NB4 (cell line): Measurements from ENCODE around the gene GSTK1.

Experiments
- MAX ChIP-seq: IDR thresholded peaks from 2 replicates; pipeline ENCODE4 v1.6.1; 2011; ENCODE audit warnings: low read depth, low read length
- TF ChIP-seq, protein P1 (sequence below): IDR thresholded peaks from one replicate; pipeline ENCODE4 v1.5.1; 2012; ENCODE audit warnings: low read depth, low read length

DNA sequence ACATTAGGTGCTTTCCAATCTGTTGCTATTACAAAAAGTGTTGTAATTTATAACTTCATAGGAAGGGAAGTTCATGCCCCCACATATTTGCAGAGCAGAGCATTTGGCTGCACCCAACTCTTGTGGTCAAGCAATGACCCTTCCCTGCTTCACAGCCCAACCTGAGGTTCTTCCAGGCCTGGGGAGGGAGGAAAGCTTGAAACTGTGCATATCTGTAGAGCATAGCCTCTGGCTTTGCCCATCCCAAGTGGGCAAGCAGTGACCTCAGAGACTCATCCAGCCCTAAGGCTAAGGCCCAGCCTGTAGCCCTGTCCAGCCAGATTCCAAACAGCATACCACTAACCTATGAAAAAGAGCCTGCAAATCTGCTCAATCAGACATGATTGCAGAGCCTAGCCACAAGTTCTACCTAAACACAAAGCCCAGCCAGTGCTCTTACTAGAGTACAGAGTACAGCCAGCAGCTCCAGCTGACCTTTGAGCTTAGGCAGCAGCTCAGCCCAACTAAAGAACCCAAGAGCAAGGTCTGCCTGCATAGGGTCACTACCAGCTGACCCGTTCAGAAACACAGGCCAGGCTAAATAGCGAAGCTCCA lies 14.4 kb upstream of the GSTK1 start:
- TF ChIP-seq, protein P1, sequence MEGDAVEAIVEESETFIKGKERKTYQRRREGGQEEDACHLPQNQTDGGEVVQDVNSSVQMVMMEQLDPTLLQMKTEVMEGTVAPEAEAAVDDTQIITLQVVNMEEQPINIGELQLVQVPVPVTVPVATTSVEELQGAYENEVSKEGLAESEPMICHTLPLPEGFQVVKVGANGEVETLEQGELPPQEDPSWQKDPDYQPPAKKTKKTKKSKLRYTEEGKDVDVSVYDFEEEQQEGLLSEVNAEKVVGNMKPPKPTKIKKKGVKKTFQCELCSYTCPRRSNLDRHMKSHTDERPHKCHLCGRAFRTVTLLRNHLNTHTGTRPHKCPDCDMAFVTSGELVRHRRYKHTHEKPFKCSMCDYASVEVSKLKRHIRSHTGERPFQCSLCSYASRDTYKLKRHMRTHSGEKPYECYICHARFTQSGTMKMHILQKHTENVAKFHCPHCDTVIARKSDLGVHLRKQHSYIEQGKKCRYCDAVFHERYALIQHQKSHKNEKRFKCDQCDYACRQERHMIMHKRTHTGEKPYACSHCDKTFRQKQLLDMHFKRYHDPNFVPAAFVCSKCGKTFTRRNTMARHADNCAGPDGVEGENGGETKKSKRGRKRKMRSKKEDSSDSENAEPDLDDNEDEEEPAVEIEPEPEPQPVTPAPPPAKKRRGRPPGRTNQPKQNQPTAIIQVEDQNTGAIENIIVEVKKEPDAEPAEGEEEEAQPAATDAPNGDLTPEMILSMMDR = no peak
- TF ChIP-seq MAX = no peak
